Erythroblast (primary cell): ENCODE results near the gene RB1.

Experiments used
- DNase-seq, 2 experiments: peaks; one replicate each; lab custom pipeline; 2025; lab: John Stamatoyannopoulos, UW
- GATA1 ChIP-seq: IDR thresholded peaks from 2 replicates; pipeline ENCODE4 v1.6.1; 2011; ENCODE audit warnings: low read depth, mild to moderate bottlenecking, control low read depth, low read length, moderate library complexity
- POLR2A ChIP-seq: IDR thresholded peaks from 2 replicates; pipeline ENCODE4 v1.6.1; 2011; ENCODE audit warnings: mild to moderate bottlenecking, low read length

The RB1 gene

GRCh38 chr13:48398450-48399095 lies 95.0 kb downstream of the RB1 start:
- TF ChIP-seq POLR2A (no peak), GATA1 (no peak)
- DNase-seq = no peak

- DNase-seq = no peak
- TF ChIP-seq GATA1 (no peak), POLR2A (no peak)
These were observed 96.6 kb downstream of the RB1 start for GRCh38 chr13:48400090-48400694.

- TF ChIP-seq POLR2A (no peak), GATA1 (no peak)
- DNase-seq = no peak
These were observed 97.3 kb downstream of the RB1 start for GRCh38 chr13:48400850-48401291.

- no peak for TF ChIP-seq POLR2A
- TF ChIP-seq GATA1 = no peak
- no peak for DNase-seq
These were observed 97.9 kb downstream of the RB1 start for GRCh38 chr13:48401480-48401879.

- TF ChIP-seq GATA1 (no peak), POLR2A (no peak)
- no peak for DNase-seq
These were observed 98.9 kb downstream of the RB1 start for GRCh38 chr13:48402325-48402932.

- TF ChIP-seq GATA1 (no peak), POLR2A (no peak)
- no peak for DNase-seq
These were observed 99.6 kb downstream of the RB1 start for GRCh38 chr13:48403151-48403631.

- no peak for DNase-seq
- no peak for TF ChIP-seq POLR2A
- no peak for TF ChIP-seq GATA1
These were observed 100.4 kb downstream of the RB1 start for GRCh38 chr13:48403913-48404312.

GRCh38 chr13:48404952-48405351 lies 101.4 kb downstream of the RB1 start:
- TF ChIP-seq GATA1 = no peak
- TF ChIP-seq POLR2A = no peak
- DNase-seq = no peak

- no peak for DNase-seq
- no peak for TF ChIP-seq POLR2A
- no peak for TF ChIP-seq GATA1
These were observed 102.3 kb downstream of the RB1 start for GRCh38 chr13:48405875-48406274.

- no peak for DNase-seq
- TF ChIP-seq POLR2A (no peak), GATA1 (no peak)
These were observed 106.6 kb downstream of the RB1 start for GRCh38 chr13:48410199-48410598.

- DNase-seq = no peak
- no peak for TF ChIP-seq GATA1
- no peak for TF ChIP-seq POLR2A
These were observed 107.7 kb downstream of the RB1 start for GRCh38 chr13:48411147-48411794.

GRCh38 chr13:48411841-48412531 lies 108.4 kb downstream of the RB1 start:
- TF ChIP-seq GATA1 (no peak), POLR2A (no peak)
- no peak for DNase-seq

GRCh38 chr13:48412881-48413351 lies 109.4 kb downstream of the RB1 start, which contains the start of gene LPAR6:
Gene LPAR6 (minus strand): TSS chr13:48413113. CDS start chr13:48412423, 690 bp downstream.
- no peak for TF ChIP-seq GATA1
- TF ChIP-seq POLR2A = no peak
- no peak for DNase-seq

- no peak for TF ChIP-seq GATA1
- TF ChIP-seq POLR2A = no peak
- no peak for DNase-seq
These were observed 111.0 kb downstream of the RB1 start for GRCh38 chr13:48414501-48414900.
